LNCaP clone FGC (cell line): ENCODE data around the gene ARL8A.

Experiments used
- DNase-seq: peaks from one replicate; pipeline ENCODE4 v3.0.0-alpha.2; 2011; ENCODE audit warnings: low read depth
- H3K4me3 ChIP-seq: 2 replicates; pipeline ENCODE4 v1.5.1; 2011; ENCODE audit warnings: mild to moderate bottlenecking, low read depth, low read length, control low read depth
- CTCF ChIP-seq: IDR thresholded peaks from 2 replicates; pipeline ENCODE4 v1.5.1; 2012; ENCODE audit warnings: mild to moderate bottlenecking; ENCODE audit not compliant: control insufficient read depth, insufficient read depth; ENCODE audit errors: extremely low read depth

ARL8A gene

GRCh38 chr1:202133001-202133400 lies 11.5 kb downstream of the ARL8A start:
- no peak overlapping the region for H3K4me3 ChIP-seq
- TF ChIP-seq CTCF = no peak
- DNase-seq = no peak

DNA sequence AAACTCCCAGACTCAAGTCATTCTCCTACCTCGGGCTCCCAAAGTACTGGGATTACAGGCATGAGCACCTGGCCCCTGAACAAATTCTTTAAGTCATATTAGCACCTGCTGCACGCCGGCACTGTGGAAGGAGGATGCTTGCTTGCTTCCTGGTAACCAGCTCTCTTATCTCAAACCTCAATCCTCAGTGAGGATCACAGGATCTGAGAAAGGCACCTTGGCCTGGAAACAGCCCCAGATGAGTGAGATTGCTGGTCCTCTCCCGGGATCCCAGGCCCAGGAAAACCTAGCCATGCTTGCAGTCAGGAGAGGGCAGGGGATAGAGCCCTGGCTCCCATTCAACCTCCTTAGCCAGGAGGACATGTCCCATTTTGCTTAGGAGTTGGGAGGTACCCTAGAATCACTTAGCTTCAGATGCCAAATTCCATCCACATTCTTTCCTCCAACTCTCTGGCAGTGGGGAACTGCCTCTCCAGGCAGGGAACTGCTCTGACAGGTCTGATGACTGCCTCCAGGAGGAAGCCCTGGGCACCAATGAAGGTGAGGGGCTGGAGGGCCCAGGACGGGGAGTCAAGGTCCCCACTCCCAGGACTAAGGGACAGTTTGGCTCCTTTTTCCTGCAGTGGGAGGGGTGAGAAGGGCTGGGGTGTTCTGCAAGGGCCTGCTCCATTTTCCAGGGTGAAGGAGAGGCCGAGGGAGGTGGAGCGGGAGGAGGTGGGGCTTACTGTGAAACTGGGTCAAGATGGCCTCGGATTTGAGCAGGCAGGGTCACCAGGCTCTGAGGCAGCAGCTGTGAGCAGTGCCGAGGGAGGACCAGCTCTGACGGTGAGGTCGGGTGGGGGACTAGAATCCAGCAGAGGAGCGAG lies 12.3 kb downstream of the ARL8A start:
- H3K4me3 ChIP-seq = no peak overlapping the region
- no peak for DNase-seq
- no peak for TF ChIP-seq CTCF

- no peak overlapping the region for H3K4me3 ChIP-seq
- TF ChIP-seq CTCF = no peak
- DNase-seq = no peak
These were observed 13.6 kb downstream of the ARL8A start for GRCh38 chr1:202130816-202131522.

DNA sequence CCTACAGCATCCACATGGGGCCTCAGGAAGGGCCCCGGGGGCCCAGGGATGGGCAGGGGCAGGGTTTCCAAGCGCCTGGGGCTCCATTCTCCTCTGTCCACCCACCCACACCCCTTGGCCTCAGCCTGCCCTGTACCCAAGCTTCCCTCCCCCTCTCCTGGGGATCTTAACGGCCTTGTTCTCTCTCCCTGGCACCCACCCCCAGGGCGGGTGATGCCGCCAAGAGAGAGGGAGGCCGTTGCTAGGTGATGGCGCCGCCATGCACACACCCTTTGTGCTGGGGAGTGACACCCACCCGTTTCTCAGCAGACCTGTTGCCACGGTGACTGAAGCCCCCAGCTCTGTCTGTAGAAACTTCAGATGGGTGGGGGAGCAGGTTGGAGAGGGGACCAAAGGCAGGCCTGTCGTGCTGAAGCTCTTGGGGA lies 14.2 kb downstream of the ARL8A start:
- no peak for DNase-seq
- no peak for TF ChIP-seq CTCF
- no peak overlapping the region for H3K4me3 ChIP-seq

- no peak overlapping the region for H3K4me3 ChIP-seq
- no peak for TF ChIP-seq CTCF
- no peak for DNase-seq
These were observed 14.9 kb downstream of the ARL8A start for GRCh38 chr1:202129453-202130296.

DNA sequence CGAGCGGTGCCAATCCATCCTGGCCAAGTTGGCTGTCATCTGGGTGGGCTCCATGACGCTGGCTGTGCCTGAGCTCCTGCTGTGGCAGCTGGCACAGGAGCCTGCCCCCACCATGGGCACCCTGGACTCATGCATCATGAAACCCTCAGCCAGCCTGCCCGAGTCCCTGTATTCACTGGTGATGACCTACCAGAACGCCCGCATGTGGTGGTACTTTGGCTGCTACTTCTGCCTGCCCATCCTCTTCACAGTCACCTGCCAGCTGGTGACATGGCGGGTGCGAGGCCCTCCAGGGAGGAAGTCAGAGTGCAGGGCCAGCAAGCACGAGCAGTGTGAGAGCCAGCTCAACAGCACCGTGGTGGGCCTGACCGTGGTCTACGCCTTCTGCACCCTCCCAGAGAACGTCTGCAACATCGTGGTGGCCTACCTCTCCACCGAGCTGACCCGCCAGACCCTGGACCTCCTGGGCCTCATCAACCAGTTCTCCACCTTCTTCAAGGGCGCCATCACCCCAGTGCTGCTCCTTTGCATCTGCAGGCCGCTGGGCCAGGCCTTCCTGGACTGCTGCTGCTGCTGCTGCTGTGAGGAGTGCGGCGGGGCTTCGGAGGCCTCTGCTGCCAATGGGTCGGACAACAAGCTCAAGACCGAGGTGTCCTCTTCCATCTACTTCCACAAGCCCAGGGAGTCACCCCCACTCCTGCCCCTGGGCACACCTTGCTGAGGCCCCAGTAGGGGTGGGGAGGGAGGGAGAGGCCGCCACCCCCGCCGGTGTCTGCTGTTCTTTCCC lies 16.5 kb downstream of the ARL8A start:
- H3K4me3 ChIP-seq = no peak overlapping the region
- TF ChIP-seq CTCF = no peak
- DNase-seq = no peak
